ENCODE results near the gene IDS. TPM values are rescaled to one million over a fixed set of nuclear protein-coding genes. Genes with fewer than 3 reads are reported as not detected.

Gene IDS
- total and polyA plus RNA-seq, 2 of the 8 experiments (the other 6 are each of a cell fraction or from before 2014, with no cell fraction given) = 19.9 to 20.7 TPM

GRCh38 chrX:149453030-149453429 lies 52.1 kb downstream of the IDS start:
- TF ChIP-seq HDAC6 (IDR thresholded peaks at IDR 0.05; ENCODE audit: low read depth, low read length) (no peak), NRF1 (IDR thresholded peaks at IDR 0.05; ENCODE audit: low read depth, low read length) (no peak), KDM1A (IDR thresholded peaks at IDR 0.05; ENCODE audit: borderline replicate concordance, low read length) (no peak), BACH1 (IDR thresholded peaks at IDR 0.05; ENCODE audit: low read length) (no peak), SP4 (IDR thresholded peaks at IDR 0.05; ENCODE audit: low read length) (no peak), CBX5 (IDR thresholded peaks at IDR 0.05; ENCODE audit: low read depth, low read length) (no peak), GABPA (IDR thresholded peaks at IDR 0.05; ENCODE audit: borderline replicate concordance, insufficient read depth, low read length) (no peak), JUN (IDR thresholded peaks at IDR 0.05; ENCODE audit: low read depth, low read length) (no peak), NANOG (IDR thresholded peaks at IDR 0.05; ENCODE audit: insufficient read depth, low read depth, low read length, poor library complexity, severe bottlenecking) (no peak), PHF8 (conservative IDR thresholded peaks at IDR 0.05; ENCODE audit: low read depth, low read length) (no peak), RBBP5 (IDR thresholded peaks at IDR 0.05; ENCODE audit: borderline replicate concordance, low read depth, low read length) (no peak), SAP30 (IDR thresholded peaks at IDR 0.05; ENCODE audit: insufficient read depth, insufficient replicate concordance, low read length) (no peak), TAF7 (optimal IDR thresholded peaks at IDR 0.05; ENCODE audit: borderline replicate concordance, low read depth, low read length) (no peak), RXRA (IDR thresholded peaks at IDR 0.05; ENCODE audit: insufficient read depth, low read depth, low read length) (no peak), POLR2A (IDR thresholded peaks at IDR 0.05; ENCODE audit: control extremely low read depth in 1 of 2, low read depth in 2 of 2, low read length in 2 of 2) (no peak), TBP (IDR thresholded peaks at IDR 0.05; ENCODE audit: low read depth, low read length) (no peak)
- ChIA-PET CTCF (ENCODE audit: partially characterized antibody) (no interaction called here), POLR2A (ENCODE audit: partially characterized antibody) (no interaction called here)
- no peaks in the 10 kb centered on the region for H3K9me3 ChIP-seq (ENCODE audit: insufficient read depth in 2 of 2, low read depth in 1 of 2, low read length in 1 of 2)
- no peak overlapping the region for H2AFZ ChIP-seq (ENCODE audit: low read length)
- no peak overlapping the region for H2BK5ac ChIP-seq (ENCODE audit: low read depth, low read length)
- H4K20me1 ChIP-seq (replicated peaks in 1 of 2; ENCODE audit: control insufficient read depth in 1 of 2, insufficient read depth in 2 of 2, low read length in 2 of 2) = no peaks in the 10 kb centered on the region
- H2AK5ac ChIP-seq (ENCODE audit: low read depth, low read length) = no peak overlapping the region
- no peak overlapping the region for H2BK12ac ChIP-seq (ENCODE audit: low read depth, low read length)
- H3K4me1 ChIP-seq (replicated peaks in 1 of 4; ENCODE audit: control insufficient read depth in 3 of 4, insufficient read depth in 4 of 4, low read length in 3 of 4) = no peaks in the 10 kb centered on the region
- no peak for FAIRE-seq
- no peaks in the 10 kb centered on the region for H3K23me2 ChIP-seq (ENCODE audit: low read depth, low read length)
- H3K27ac ChIP-seq (ENCODE audit: low read depth, low read length) = no peak overlapping the region
- H3K14ac ChIP-seq (ENCODE audit: insufficient read length) = no peak overlapping the region
- no peak overlapping the region for H3K4ac ChIP-seq (replicated peaks; ENCODE audit: insufficient read length, low read depth, low read length)
- H4K5ac ChIP-seq (ENCODE audit: insufficient read length, low read depth, low read length) = no peak overlapping the region
- H3K4me3 ChIP-seq (ENCODE audit: extremely low read depth in 1 of 4, insufficient read depth in 2 of 4, low read depth in 3 of 4, low read length in 4 of 4) = no peak overlapping the region
- WGBS, 2 experiments (ENCODE audit: extremely low coverage in 1 of 2, insufficient coverage in 1 of 2, insufficient read length in 1 of 2, insufficient replicate concordance in 2 of 2, low coverage in 1 of 2, low lambda C conversion rate in 2 of 2, missing lambda C conversion rate in 1 of 2) = 94% methylated on average over 2 of the region's 2 CpGs; no CpG with 5 or more reads in 1 of the 2 experiments
- no peak overlapping the region for H4K91ac ChIP-seq (replicated peaks; ENCODE audit: insufficient read length, low read length)
- DNase-seq (ENCODE audit: low read depth in 1 of 2, low spot score in 2 of 2) = no peak
- no peak overlapping the region for H3K4me2 ChIP-seq (ENCODE audit: insufficient read depth in 1 of 2, low read depth in 2 of 2, low read length in 2 of 2)
- H3K79me1 ChIP-seq (ENCODE audit: low read depth, low read length) = no peaks in the 10 kb centered on the region
- H4K8ac ChIP-seq (ENCODE audit: extremely low read depth, insufficient read depth, low read length) = no peak overlapping the region
- no peak overlapping the region for H2BK15ac ChIP-seq (ENCODE audit: low read length)
- no peak overlapping the region for H3K9ac ChIP-seq (replicated peaks in 1 of 4; ENCODE audit: extremely low read depth in 1 of 4, low read depth in 3 of 4, low read length in 3 of 4)
- H3K27me3 ChIP-seq (replicated peaks in 1 of 4; ENCODE audit: control insufficient read depth in 3 of 4, extremely low read depth in 1 of 4, insufficient read depth in 3 of 4, low read length in 3 of 4) = no peaks in the 10 kb centered on the region
- no peak overlapping the region for H2BK120ac ChIP-seq (replicated peaks; ENCODE audit: low read depth, low read length)
- no peak overlapping the region for H3K23ac ChIP-seq (ENCODE audit: insufficient read length)
- no peak overlapping the region for H2BK20ac ChIP-seq (ENCODE audit: low read length)
- H3K56ac ChIP-seq (replicated peaks; ENCODE audit: insufficient read length, low read depth, low read length) = no peak overlapping the region
- no peaks in the 10 kb centered on the region for H3K79me2 ChIP-seq (ENCODE audit: control insufficient read depth in 1 of 2, insufficient read depth in 2 of 2, low read length in 2 of 2)
- no peak overlapping the region for H3K18ac ChIP-seq (ENCODE audit: extremely low read depth, low read length)
- H3K36me3 ChIP-seq (ENCODE audit: control insufficient read depth in 2 of 4, insufficient read depth in 4 of 4, low read length in 3 of 4) = no peaks in the 10 kb centered on the region

Data from H1 (cell line).